Rectal smooth muscle tissue (tissue), 1 donor: ENCODE results near the gene SLC2A9.

ENCODE experiments used
- H3K27ac ChIP-seq: one replicate; pipeline ENCODE4 v1.7.0; 2013; ENCODE audit warnings: low read depth, low read length, inconsistent platforms
- H3K27me3 ChIP-seq: one replicate; pipeline ENCODE4 v1.7.0; 2013; ENCODE audit warnings: low read length; ENCODE audit not compliant: control insufficient read depth, insufficient read depth
- H3K36me3 ChIP-seq: one replicate; pipeline ENCODE4 v1.7.0; 2013; ENCODE audit warnings: low read length; ENCODE audit not compliant: control insufficient read depth, insufficient read depth
- H3K4me1 ChIP-seq: one replicate; pipeline ENCODE4 v1.7.0; 2013; ENCODE audit warnings: low read length; ENCODE audit not compliant: control insufficient read depth, insufficient read depth
- H3K4me3 ChIP-seq: one replicate; pipeline ENCODE4 v1.7.0; 2013; ENCODE audit warnings: low read length
- H3K9ac ChIP-seq: one replicate; pipeline ENCODE4 v1.7.0; 2013; ENCODE audit warnings: low read length

The SLC2A9 gene

GRCh38 chr4:9976781-9977180, 44.5 kb downstream of the SLC2A9 start:
- no peaks in the 10 kb centered on the region for H3K4me1 ChIP-seq
- no peak overlapping the region for H3K4me3 ChIP-seq
- no peak overlapping the region for H3K27ac ChIP-seq
- no peaks in the 10 kb centered on the region for H3K27me3 ChIP-seq
- no peak overlapping the region for H3K9ac ChIP-seq
- no peaks in the 10 kb centered on the region for H3K36me3 ChIP-seq

DNA sequence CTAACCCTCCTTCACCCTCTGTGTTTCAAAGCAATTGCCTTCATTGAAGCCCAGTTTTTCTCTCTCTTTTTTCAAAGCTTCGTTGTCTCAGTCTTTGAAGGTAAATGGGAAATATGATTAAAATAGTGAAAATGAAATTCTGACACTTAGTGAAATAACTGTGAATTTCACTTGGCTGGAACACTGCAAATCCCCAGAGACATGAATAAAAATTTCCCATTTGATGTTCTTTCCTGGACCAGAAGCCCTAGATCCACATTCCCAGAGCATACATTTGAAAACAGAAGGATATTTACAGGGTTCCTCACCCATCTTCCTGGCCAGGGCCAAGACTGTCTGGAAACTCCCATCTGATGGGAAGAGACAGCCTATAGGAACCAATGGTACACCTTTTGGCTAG, 45.0 kb downstream of the SLC2A9 start:
- H3K4me1 ChIP-seq, result no peaks in the 10 kb centered on the region
- H3K4me3 ChIP-seq, result no peak overlapping the region
- H3K36me3 ChIP-seq, result no peaks in the 10 kb centered on the region
- H3K27me3 ChIP-seq, result no peaks in the 10 kb centered on the region
- no peak overlapping the region for H3K27ac ChIP-seq
- H3K9ac ChIP-seq, result no peak overlapping the region

DNA sequence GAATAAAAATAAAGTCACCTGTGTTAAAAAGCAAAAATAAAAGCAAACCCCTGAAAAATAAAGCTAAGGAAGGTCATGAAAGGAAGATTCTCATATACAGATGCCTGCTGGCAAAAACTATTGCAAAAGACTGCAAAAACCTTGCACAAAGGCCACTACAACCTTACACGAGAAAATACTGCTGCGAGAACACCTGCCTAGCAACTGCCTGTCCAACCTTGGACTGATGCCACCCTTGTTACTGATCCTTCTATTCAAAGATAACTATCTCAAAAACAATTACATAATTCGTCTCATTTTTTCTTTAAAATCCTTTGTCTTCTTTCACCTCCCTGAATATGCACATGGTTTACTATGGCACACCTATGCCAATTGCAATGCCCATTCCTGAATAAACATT, 49.6 kb downstream of the SLC2A9 start:
- H3K9ac ChIP-seq, result no peak overlapping the region
- no peak overlapping the region for H3K4me3 ChIP-seq
- no peak overlapping the region for H3K27ac ChIP-seq
- H3K36me3 ChIP-seq, result peaks cover 2% of the 10 kb centered on the region
- no peaks in the 10 kb centered on the region for H3K4me1 ChIP-seq
- no peaks in the 10 kb centered on the region for H3K27me3 ChIP-seq

- H3K27ac ChIP-seq, result no peak overlapping the region
These were observed 50.8 kb downstream of the SLC2A9 start for GRCh38 chr4:9970399-9971011.

DNA sequence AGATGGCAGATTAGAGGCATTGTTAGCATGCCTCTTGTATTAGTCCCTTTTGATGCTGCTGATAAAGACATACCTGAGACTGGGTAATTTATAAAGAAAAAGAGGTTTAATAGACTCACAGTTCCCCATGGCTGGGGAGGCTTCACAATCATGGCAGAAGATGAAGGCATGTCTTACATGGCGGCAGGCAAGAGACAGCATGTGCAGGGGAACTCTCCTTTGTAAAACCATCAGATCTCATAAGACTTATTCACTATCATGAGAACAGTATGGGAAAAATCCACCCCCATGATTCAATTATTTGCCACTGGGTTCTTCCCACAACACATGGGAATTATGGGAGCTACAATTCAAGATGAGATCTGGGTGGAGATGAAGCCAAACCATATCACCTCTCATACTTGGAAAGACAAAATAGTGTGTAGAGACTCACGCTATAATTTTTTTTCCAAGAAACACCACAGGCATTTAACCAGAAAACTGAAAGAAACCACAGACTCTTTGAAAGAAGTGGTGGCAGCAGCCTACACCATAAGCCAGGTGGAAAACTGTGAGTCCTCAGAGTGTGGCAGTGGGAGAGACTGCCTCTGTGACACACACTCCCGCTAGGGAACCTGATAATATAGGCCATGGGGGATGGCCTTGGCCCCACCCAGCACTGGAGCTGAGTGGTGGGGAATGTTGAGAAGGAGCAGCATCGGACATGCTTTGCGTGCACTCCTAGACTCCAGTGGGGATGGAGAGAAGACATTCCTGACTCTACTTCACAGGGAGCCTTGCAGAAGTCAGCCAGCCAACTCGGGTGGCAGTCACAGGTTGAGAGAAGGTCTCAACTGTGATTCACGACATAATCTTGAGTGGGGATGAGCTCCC, 51.5 kb downstream of the SLC2A9 start:
- Histone ChIP-seq H3K4me3 (no peak overlapping the region), H3K36me3 (peaks cover 2% of the 10 kb centered on the region), H3K27me3 (no peaks in the 10 kb centered on the region), H3K4me1 (no peaks in the 10 kb centered on the region), H3K9ac (no peak overlapping the region), H3K27ac (no peak overlapping the region)

More at GRCh38 chr4:9970399-9971011, 50.8 kb downstream of the SLC2A9 start:
- H3K4me1 ChIP-seq, result no peaks in the 10 kb centered on the region
- no peak overlapping the region for H3K4me3 ChIP-seq
- peaks cover 2% of the 10 kb centered on the region for H3K36me3 ChIP-seq
- no peak overlapping the region for H3K9ac ChIP-seq
- H3K27me3 ChIP-seq, result no peaks in the 10 kb centered on the region

GRCh38 chr4:9968472-9968871, 52.8 kb downstream of the SLC2A9 start:
- Histone ChIP-seq H3K27me3 (no peaks in the 10 kb centered on the region), H3K36me3 (peaks cover 2% of the 10 kb centered on the region), H3K27ac (no peak overlapping the region), H3K9ac (no peak overlapping the region), H3K4me1 (no peaks in the 10 kb centered on the region), H3K4me3 (no peak overlapping the region)

DNA sequence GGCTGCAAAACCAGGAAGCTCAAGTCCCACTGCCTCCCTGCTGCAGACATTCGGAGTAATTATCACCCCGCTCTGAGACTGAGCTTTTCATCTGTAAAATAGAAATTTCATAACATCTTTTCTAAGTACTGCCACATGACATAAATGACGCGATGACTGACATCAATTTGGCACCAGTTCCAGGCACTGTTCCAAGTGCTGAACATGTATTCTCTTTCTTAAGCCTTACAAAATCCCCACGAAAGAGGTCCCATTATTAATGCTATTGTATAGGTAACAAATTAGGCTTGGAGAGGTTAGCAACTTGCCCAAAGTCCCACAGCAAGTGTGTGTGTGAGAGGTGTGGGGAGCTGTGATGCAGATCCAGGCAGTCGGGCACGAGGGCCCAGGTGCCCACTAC, 56.4 kb downstream of the SLC2A9 start:
- Histone ChIP-seq H3K4me1 (no peaks in the 10 kb centered on the region), H3K36me3 (peaks cover under 1% of the 10 kb centered on the region), H3K27me3 (no peaks in the 10 kb centered on the region), H3K9ac (no peak overlapping the region), H3K27ac (no peak overlapping the region), H3K4me3 (no peak overlapping the region)

DNA sequence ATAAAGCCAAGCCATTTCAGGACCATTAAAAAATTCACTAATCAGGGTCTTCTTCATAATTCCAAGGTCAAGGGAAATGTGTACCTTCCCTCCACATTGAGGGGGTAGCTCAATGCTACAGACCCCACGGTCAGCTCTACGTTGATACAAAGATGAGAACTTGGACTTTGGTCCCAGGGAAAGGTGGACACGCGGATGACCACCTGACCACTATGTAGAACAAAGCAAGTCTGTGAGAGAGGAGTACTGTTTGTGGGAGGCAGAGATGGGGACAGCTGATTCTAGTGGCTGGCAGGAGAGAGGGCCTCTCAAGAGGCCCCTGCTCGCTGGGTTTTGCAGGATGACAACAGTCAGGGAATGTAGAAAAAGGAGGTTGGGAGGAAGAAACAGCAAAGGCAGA, 58.0 kb downstream of the SLC2A9 start:
- Histone ChIP-seq H3K27me3 (no peaks in the 10 kb centered on the region), H3K27ac (no peak overlapping the region), H3K4me3 (no peak overlapping the region), H3K4me1 (no peaks in the 10 kb centered on the region), H3K9ac (no peak overlapping the region), H3K36me3 (no peaks in the 10 kb centered on the region)

- H3K4me1 ChIP-seq, result no peaks in the 10 kb centered on the region
- no peak overlapping the region for H3K4me3 ChIP-seq
- H3K27me3 ChIP-seq, result no peaks in the 10 kb centered on the region
- no peak overlapping the region for H3K9ac ChIP-seq
- H3K27ac ChIP-seq, result no peak overlapping the region
- no peaks in the 10 kb centered on the region for H3K36me3 ChIP-seq
These were observed 58.5 kb downstream of the SLC2A9 start for GRCh38 chr4:9962611-9963314.

DNA sequence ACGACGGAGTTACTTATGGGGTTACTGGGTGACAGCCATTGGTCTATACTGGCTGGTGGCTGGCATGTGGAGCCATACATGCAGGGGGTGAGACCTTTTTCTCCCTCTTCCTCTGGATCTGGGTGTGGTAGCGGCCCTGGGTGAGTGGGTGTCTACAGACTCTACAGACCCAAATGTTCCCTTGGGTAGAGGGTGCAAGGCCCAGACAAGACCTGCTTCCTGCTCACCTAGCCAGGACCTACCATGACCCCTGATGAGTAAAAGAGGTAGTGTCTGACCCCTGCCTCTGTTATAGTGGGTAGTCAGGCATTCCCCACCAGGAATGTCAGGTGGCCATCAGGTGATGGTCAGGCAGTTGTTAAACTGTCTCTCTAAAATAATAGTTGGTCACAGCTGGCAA, 66.8 kb downstream of the SLC2A9 start:
- no peaks in the 10 kb centered on the region for H3K36me3 ChIP-seq
- no peak overlapping the region for H3K27ac ChIP-seq
- H3K4me1 ChIP-seq, result no peaks in the 10 kb centered on the region
- no peak overlapping the region for H3K4me3 ChIP-seq
- H3K27me3 ChIP-seq, result no peaks in the 10 kb centered on the region
- H3K9ac ChIP-seq, result no peak overlapping the region

DNA sequence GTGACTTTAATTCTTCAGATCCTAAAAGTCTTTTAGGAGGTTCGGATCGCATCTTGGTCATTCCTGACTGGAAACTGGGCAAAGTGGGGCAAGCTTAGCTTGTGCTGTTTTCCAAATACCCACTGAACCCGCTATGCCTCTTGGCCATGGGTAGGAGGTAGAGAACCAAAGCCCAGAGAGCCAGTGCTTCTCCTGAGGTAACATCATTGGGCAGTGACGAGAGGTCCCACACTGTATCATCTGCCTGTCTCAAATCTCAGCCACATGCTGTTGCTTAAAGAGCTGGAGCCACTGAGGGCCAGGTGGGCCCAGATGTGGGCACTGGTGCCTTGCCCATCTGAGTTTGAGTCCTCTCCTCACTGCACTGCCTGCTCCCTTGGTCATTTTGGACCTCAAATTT, 68.2 kb downstream of the SLC2A9 start:
- Histone ChIP-seq H3K27ac (no peak overlapping the region), H3K4me3 (no peak overlapping the region), H3K27me3 (no peaks in the 10 kb centered on the region), H3K36me3 (no peaks in the 10 kb centered on the region), H3K9ac (no peak overlapping the region), H3K4me1 (no peaks in the 10 kb centered on the region)

DNA sequence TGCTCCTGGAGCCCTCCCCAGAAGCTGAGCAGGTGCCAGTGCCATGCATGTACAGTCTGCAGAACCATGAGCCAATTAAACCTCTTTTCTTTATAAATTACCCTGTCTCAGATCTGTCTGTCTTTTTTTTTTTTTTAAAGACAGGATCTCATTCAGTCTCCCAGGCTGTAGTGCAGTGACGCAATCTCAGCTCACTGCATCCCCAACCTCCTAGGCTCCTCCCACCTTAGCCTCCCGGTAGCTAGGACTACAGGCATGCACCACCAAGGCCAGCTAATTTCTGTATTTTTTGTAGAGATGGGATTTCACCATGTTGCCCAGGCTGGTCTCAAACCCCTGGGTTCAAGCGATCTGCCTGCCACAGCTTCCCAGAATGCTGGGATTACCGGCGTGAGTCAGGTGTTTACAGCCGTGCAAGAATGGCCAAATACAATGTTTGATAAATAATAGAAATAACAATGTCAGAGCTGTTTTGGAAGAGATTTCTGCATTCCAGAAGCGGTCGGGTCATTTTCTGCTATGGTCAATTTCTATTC, 68.8 kb downstream of the SLC2A9 start:
- Histone ChIP-seq H3K4me3 (no peak overlapping the region), H3K9ac (no peak overlapping the region), H3K4me1 (no peaks in the 10 kb centered on the region), H3K36me3 (no peaks in the 10 kb centered on the region), H3K27me3 (no peaks in the 10 kb centered on the region), H3K27ac (no peak overlapping the region)
